Measurements from ENCODE around the gene PSMA8. TPM values are rescaled to one million over a fixed set of nuclear protein-coding genes. Genes with fewer than 3 reads are reported as not detected.

PSMA8 gene
- total and polyA plus RNA-seq, 2 of the 8 experiments (the other 6 are each of a cell fraction or from before 2014, with no cell fraction given), result not detected

GRCh38 chr18:26127786-26128185 lies 5.9 kb upstream of the PSMA8 start:
- CTCF ChIA-PET (ENCODE audit: partially characterized antibody), result interaction anchor here (1.8 kb wide), 1 partner anchor 13 kb away, joined by 5 read pairs; no protein-coding TSS in a partner anchor
- no peak overlapping the region for H4K91ac ChIP-seq (replicated peaks; ENCODE audit: insufficient read length, low read length)

More at GRCh38 chr18:26127786-26128185, 5.9 kb upstream of the PSMA8 start:
- no peak overlapping the region for H2BK5ac ChIP-seq (ENCODE audit: low read depth, low read length)
- no peak overlapping the region for H4K5ac ChIP-seq (ENCODE audit: insufficient read length, low read depth, low read length)
- no peak overlapping the region for H2AK5ac ChIP-seq (ENCODE audit: low read depth, low read length)
- FAIRE-seq, result no peak
- no peaks in the 10 kb centered on the region for H3K36me3 ChIP-seq (ENCODE audit: control insufficient read depth in 2 of 4, insufficient read depth in 4 of 4, low read length in 3 of 4)
- no peak overlapping the region for H2BK12ac ChIP-seq (ENCODE audit: low read depth, low read length)
- POLR2A ChIA-PET (ENCODE audit: partially characterized antibody), result no interaction called here
- H3K27me3 ChIP-seq (replicated peaks in 1 of 4; ENCODE audit: control insufficient read depth in 3 of 4, extremely low read depth in 1 of 4, insufficient read depth in 3 of 4, low read length in 3 of 4), result no peaks in the 10 kb centered on the region
- no peaks in the 10 kb centered on the region for H3K4me1 ChIP-seq (replicated peaks in 1 of 4; ENCODE audit: control insufficient read depth in 3 of 4, insufficient read depth in 4 of 4, low read length in 3 of 4)
- H3K79me1 ChIP-seq (ENCODE audit: low read depth, low read length), result no peaks in the 10 kb centered on the region
- H3K4me3 ChIP-seq (ENCODE audit: extremely low read depth in 1 of 4, insufficient read depth in 2 of 4, low read depth in 3 of 4, low read length in 4 of 4), result no peak overlapping the region
- no peaks in the 10 kb centered on the region for H3K9me3 ChIP-seq (ENCODE audit: insufficient read depth in 2 of 2, low read depth in 1 of 2, low read length in 1 of 2)
- no peaks in the 10 kb centered on the region for H4K20me1 ChIP-seq (replicated peaks in 1 of 2; ENCODE audit: control insufficient read depth in 1 of 2, insufficient read depth in 2 of 2, low read length in 2 of 2)
- TF ChIP-seq RAD21 (IDR thresholded peaks at IDR 0.05 in 1 of 2, conservative IDR thresholded peaks at IDR 0.05 in 1 of 2; ENCODE audit: low read depth in 2 of 2, low read length in 2 of 2) (no peak), SP4 (IDR thresholded peaks at IDR 0.05; ENCODE audit: low read length) (no peak), SAP30 (IDR thresholded peaks at IDR 0.05; ENCODE audit: insufficient read depth, insufficient replicate concordance, low read length) (no peak), YY1 (IDR thresholded peaks at IDR 0.05; ENCODE audit: low read depth, low read length) (no peak), POLR2AphosphoS5 (IDR thresholded peaks at IDR 0.05; ENCODE audit: low read depth, low read length) (no peak)
- H2BK120ac ChIP-seq (replicated peaks; ENCODE audit: low read depth, low read length), result no peak overlapping the region
- DNase-seq (ENCODE audit: low read depth in 1 of 2, low spot score in 2 of 2), result no peak
- no peak overlapping the region for H3K27ac ChIP-seq (ENCODE audit: low read depth, low read length)
- no peak overlapping the region for H2BK20ac ChIP-seq (ENCODE audit: low read length)
- no peak overlapping the region for H3K56ac ChIP-seq (replicated peaks; ENCODE audit: insufficient read length, low read depth, low read length)
- H4K8ac ChIP-seq (ENCODE audit: extremely low read depth, insufficient read depth, low read length), result no peak overlapping the region
- H2AFZ ChIP-seq (ENCODE audit: low read length), result peak overlapping the region; percentile 4; the same call in 1 of the 2 replicates
- no peaks in the 10 kb centered on the region for H3K23me2 ChIP-seq (ENCODE audit: low read depth, low read length)
- H3K14ac ChIP-seq (ENCODE audit: insufficient read length), result no peak overlapping the region
- no peak overlapping the region for H3K9ac ChIP-seq (replicated peaks in 1 of 4; ENCODE audit: extremely low read depth in 1 of 4, low read depth in 3 of 4, low read length in 3 of 4)
- H3K4me2 ChIP-seq (ENCODE audit: insufficient read depth in 1 of 2, low read depth in 2 of 2, low read length in 2 of 2), result no peak overlapping the region
- H3K18ac ChIP-seq (ENCODE audit: extremely low read depth, low read length), result no peak overlapping the region
- WGBS, 2 experiments (ENCODE audit: extremely low coverage in 1 of 2, insufficient coverage in 1 of 2, insufficient read length in 1 of 2, insufficient replicate concordance in 2 of 2, low coverage in 1 of 2, low lambda C conversion rate in 2 of 2, missing lambda C conversion rate in 1 of 2), result 86% methylated on average over 5 of the region's 5 CpGs; no CpG with 5 or more reads in 1 of the 2 experiments
- no peak overlapping the region for H3K23ac ChIP-seq (ENCODE audit: insufficient read length)
- no peak overlapping the region for H3K4ac ChIP-seq (replicated peaks; ENCODE audit: insufficient read length, low read depth, low read length)
- no peak overlapping the region for H2BK15ac ChIP-seq (ENCODE audit: low read length)
- no peaks in the 10 kb centered on the region for H3K79me2 ChIP-seq (ENCODE audit: control insufficient read depth in 1 of 2, insufficient read depth in 2 of 2, low read length in 2 of 2)

Data from H1 (cell line).